ACC112 (cell line): Measurements from ENCODE around the gene TOM1L1.

Experiments
- H2AFZ ChIP-seq: fragments of 200-600 bp; sonication (generic); one replicate; pipeline ENCODE4 v1.6.0; 2017; ENCODE audit warnings: antibody characterized with exemption, low read length; ENCODE audit not compliant: unreplicated experiment
- H3K27ac ChIP-seq: fragments of 200-600 bp; sonication (generic); 2 replicates; pipeline ENCODE4 v1.5.1; 2014; ENCODE audit warnings: low read depth, mild to moderate bottlenecking, antibody characterized with exemption, low read length, moderate library complexity
- H3K27me3 ChIP-seq: fragments of 200-600 bp; sonication (generic); 2 replicates; pipeline ENCODE4 v1.6.1; 2014; ENCODE audit warnings: mild to moderate bottlenecking, antibody characterized with exemption, low read length, moderate library complexity, mixed read lengths; ENCODE audit not compliant: insufficient read depth
- H3K36me3 ChIP-seq: fragments of 200-600 bp; sonication (generic); 2 replicates; pipeline ENCODE4 v1.6.1; 2016; ENCODE audit warnings: mild to moderate bottlenecking, antibody characterized with exemption, low read length, moderate library complexity, mixed read lengths; ENCODE audit not compliant: insufficient read depth
- H3K4me1 ChIP-seq: fragments of 200-600 bp; sonication (generic); one replicate; pipeline ENCODE4 v1.6.1; 2016; ENCODE audit warnings: low read length, mixed read lengths; ENCODE audit not compliant: insufficient read depth, unreplicated experiment, control insufficient read depth
- H3K4me3 ChIP-seq: fragments of 200-600 bp; sonication (generic); 2 replicates; pipeline ENCODE4 v1.5.1; 2014; ENCODE audit warnings: mild to moderate bottlenecking, low read depth, low read length
- H3K79me2 ChIP-seq: fragments of 200-600 bp; sonication (generic); one replicate; pipeline ENCODE4 v1.6.0; 2016; ENCODE audit warnings: low read length; ENCODE audit not compliant: control insufficient read depth, unreplicated experiment, insufficient read depth

Gene TOM1L1

DNA sequence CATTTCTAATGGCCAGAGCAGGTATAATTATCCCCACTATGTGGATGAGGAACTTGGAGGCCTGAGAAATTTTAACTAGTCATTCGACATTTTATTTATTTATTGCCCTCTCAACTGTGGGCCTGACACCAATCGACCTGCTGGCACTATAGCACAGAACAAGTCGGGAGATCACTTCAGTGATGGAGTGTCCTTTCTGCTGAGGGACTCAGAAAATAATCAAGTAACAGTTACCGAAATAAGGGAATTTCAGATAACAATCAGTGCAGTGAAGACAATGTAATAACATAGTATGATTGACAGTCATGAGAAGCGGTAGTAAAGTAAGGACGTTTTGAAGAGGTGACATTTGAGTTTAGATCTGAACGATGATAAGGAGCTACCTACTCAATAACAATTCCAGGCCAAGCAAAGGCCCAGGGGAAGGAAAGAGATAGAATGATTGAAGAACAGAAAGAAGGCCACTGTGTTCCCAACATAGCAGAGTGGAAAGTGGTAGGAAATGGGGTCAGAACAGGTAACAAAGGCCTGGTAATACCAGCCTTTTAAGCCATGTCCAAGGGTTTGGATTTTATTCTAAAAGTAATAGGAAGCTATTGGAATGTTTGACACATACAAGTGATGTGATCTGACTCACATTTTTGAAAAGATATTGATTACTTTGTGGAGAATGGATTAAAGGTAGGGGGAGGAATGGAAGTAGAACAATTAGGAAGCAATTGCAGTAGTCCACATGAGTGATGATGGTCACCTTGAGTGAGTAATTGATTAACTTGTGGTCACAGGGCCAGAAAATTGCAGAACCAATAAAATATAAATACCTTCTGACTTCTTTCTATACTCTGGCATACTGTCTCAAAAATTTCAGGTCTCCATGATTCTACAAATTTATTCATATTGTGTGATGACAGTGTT is 69.3 kb downstream of the TOM1L1 start:
- no peaks in the 10 kb centered on the region for H3K27me3 ChIP-seq
- peaks cover 21% of the 10 kb centered on the region for H3K4me1 ChIP-seq
- H3K79me2 ChIP-seq: peaks cover 67% of the 10 kb centered on the region
- H3K4me3 ChIP-seq: peak overlapping the region; percentile 82
- peak overlapping the region; percentile 55 for H2AFZ ChIP-seq
- no peak overlapping the region for H3K27ac ChIP-seq
- peaks cover 5% of the 10 kb centered on the region for H3K36me3 ChIP-seq

DNA sequence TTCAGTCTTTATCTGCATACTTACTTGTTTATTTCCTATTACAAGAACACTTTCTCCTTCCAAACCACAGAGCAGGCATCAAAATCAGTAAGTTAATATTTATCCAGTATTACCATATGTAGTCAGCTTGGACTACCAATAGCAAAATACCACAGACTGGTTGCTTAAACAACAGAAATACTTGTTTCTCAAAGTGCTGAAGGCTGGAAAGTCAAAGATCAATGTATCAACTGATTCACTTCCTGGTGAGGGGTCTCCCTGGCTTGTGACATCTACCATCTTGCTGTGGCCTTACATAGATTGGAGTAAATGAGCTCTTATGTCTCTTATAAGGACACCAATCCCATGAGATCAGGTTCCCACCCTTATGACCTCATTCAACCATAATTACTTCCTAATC is 70.5 kb downstream of the TOM1L1 start:
- no peak overlapping the region for H2AFZ ChIP-seq
- H3K27ac ChIP-seq: no peak overlapping the region
- no peaks in the 10 kb centered on the region for H3K36me3 ChIP-seq
- peaks cover 21% of the 10 kb centered on the region for H3K4me1 ChIP-seq
- no peak overlapping the region for H3K4me3 ChIP-seq
- H3K79me2 ChIP-seq: peaks cover 57% of the 10 kb centered on the region
- H3K27me3 ChIP-seq: no peaks in the 10 kb centered on the region

DNA sequence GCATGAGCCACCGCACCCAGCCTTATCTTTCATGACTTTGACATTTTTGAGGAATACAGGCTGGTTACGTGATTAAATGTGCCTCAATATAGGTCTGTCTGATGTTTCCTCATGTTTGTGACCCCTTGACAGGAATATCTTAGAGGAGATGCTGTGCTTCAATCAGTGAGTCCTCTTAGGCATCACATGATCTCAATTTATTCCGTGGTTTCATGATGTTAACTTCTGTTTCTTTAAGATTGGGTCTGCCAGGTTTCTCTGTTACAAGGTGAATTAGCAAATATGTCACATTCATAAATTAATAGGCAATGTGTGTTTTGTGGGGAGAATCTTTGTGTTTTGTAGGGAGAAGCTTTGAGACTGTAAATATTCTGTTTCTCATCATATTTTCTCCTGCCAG is 71.2 kb downstream of the TOM1L1 start:
- H3K36me3 ChIP-seq: no peaks in the 10 kb centered on the region
- no peak overlapping the region for H3K4me3 ChIP-seq
- peaks cover 53% of the 10 kb centered on the region for H3K79me2 ChIP-seq
- no peak overlapping the region for H2AFZ ChIP-seq
- peaks cover 16% of the 10 kb centered on the region for H3K4me1 ChIP-seq
- H3K27ac ChIP-seq: no peak overlapping the region
- no peaks in the 10 kb centered on the region for H3K27me3 ChIP-seq

DNA sequence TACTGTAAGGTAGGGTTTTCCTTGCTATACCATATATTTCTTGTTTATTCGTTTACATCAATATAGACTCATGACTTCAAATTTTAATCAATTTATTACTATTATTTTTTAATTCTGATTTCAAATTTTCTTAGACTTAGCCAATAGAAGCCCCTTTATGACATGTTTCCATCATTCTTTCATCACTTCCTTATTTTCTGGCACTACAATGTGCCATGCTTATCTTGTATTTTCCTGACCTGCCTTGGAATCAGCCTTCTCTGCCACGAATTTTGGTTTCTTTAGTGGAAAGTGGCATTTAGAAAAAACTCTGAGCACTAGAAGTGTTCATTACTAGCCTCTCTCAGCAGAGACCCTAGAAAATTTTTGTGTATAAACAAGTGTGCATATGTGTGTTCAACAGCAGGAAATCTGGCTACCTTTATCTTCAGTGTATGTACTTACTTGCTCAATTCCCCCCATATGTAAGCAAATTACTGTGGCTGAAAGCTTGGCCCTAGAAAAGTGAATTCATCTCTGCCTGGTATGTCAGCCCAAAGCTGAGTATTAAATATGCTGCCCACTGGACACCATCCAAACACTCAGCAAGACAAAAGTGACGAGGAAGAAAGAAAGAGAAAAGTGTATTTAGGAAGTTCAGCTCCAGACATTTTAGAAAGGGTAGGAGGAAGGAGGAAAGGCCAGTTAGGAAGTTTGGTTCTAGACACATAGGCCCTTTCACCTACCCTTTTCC is 71.9 kb downstream of the TOM1L1 start:
- no peak overlapping the region for H3K4me3 ChIP-seq
- no peak overlapping the region for H2AFZ ChIP-seq
- H3K79me2 ChIP-seq: peaks cover 49% of the 10 kb centered on the region
- no peak overlapping the region for H3K27ac ChIP-seq
- no peaks in the 10 kb centered on the region for H3K27me3 ChIP-seq
- peaks cover 12% of the 10 kb centered on the region for H3K4me1 ChIP-seq
- no peaks in the 10 kb centered on the region for H3K36me3 ChIP-seq

DNA sequence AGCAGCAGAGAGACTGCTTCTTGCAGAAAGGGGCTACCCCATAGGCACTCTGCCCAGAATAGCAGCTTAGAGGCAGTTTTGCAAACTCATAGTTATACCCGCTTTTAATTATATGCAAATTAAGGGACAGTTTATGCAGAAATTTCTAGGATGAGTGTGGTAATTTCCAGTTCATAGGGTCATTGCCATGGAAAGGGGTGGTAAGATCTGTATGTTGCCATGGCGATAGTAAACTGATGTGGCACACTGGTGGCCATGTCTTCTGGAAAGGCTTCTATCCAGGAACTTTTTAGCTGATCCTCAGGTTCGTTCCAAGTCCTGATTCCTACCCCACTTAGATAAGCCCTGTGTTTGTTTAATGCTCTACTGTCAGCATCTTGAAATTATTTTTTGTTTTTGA is 74.1 kb downstream of the TOM1L1 start:
- no peak overlapping the region for H2AFZ ChIP-seq
- H3K4me1 ChIP-seq: peaks cover 13% of the 10 kb centered on the region
- no peak overlapping the region for H3K4me3 ChIP-seq
- no peak overlapping the region for H3K27ac ChIP-seq
- H3K27me3 ChIP-seq: no peaks in the 10 kb centered on the region
- H3K36me3 ChIP-seq: 0 out of 2 replicates have a peak, but pooled peaks cover 7% of the 10 kb centered on the region
- peaks cover 38% of the 10 kb centered on the region for H3K79me2 ChIP-seq

DNA sequence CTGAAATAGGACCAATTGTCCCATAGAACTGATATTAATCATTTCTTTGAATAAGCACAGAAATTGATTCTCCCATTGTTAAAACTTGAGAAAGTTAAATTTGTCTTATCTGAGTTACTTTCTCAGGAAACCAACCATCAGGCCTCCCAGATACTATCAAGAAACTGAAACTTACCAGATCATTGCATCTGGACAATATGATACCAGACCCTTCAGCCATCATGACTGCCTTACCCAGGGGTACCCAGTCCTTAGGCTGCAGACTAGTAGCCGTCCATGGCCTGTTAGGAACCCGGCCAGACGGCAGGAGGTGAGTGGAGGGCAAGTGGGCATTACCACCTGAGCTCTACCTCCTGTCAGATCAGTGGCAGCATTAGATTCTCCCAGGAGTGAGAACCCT is 75.7 kb downstream of the TOM1L1 start:
- H3K79me2 ChIP-seq: peaks cover 31% of the 10 kb centered on the region
- no peak overlapping the region for H2AFZ ChIP-seq
- no peak overlapping the region for H3K27ac ChIP-seq
- no peaks in the 10 kb centered on the region for H3K27me3 ChIP-seq
- peaks cover 6% of the 10 kb centered on the region for H3K4me1 ChIP-seq
- no peak overlapping the region for H3K4me3 ChIP-seq
- H3K36me3 ChIP-seq: peaks cover 16% of the 10 kb centered on the region

DNA sequence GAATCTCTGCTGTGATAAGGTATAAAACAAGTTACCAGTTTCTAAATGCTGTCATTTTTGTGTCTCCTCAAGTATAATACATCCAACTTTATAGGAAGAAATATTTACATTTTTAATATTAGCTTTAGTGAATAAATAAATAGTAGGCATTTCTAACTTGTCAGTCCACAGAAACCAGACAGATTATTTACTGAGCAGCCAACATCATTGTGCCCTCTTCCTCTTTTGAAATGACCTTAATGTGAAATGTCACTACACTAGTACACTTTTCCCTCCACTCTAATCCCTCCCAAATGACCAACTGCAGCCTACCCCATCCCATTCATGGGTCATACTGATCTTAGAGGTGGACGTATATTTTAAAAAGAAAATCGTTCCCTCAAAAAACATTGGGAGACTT is 77.1 kb downstream of the TOM1L1 start:
- Histone ChIP-seq H3K79me2 (peaks cover 20% of the 10 kb centered on the region), H3K36me3 (peaks cover 18% of the 10 kb centered on the region), H2AFZ (no peak overlapping the region), H3K4me3 (no peak overlapping the region), H3K27me3 (no peaks in the 10 kb centered on the region), H3K4me1 (peaks cover 19% of the 10 kb centered on the region), H3K27ac (no peak overlapping the region)

DNA sequence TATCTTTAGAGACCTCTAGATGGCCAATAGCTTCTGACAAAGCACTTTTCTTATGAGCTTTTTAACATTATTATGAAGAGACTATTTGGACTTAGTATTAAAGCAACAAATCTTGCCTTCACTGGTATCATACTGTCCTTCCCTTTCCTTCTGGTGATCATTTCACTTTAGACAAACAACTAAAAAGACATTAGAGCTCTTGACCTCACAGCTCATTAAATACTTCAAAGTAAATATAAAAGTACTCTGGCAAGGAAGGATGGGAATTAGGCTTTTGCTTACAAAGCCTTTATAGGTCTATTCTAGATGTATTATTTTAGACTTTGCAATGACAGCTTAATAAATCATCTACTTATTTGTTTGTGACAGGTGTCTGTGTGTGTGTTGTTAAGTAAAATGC is 79.0 kb downstream of the TOM1L1 start:
- Histone ChIP-seq H2AFZ (no peak overlapping the region), H3K27me3 (no peaks in the 10 kb centered on the region), H3K27ac (no peak overlapping the region), H3K4me3 (no peak overlapping the region), H3K79me2 (peaks cover 16% of the 10 kb centered on the region), H3K4me1 (peaks cover 31% of the 10 kb centered on the region), H3K36me3 (peaks cover 18% of the 10 kb centered on the region)

DNA sequence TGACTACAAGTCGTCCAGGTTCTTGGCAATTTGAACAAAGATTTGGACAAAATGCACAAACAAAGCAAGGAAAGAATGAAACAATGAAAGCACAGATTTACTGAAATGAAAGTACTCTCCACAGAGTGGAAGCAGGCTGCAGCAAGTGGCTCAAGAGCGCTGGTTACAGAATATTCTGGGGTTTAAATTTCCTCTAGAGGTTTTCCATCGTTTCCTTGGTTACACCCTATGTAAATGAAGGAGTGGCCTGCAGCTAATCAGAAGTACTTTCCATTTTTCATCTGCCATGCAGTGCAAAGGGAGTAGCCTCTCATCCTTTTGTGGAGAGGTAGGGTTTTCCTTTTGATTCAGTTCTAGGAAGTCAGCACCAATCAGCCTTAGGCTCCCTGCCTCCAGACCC is 79.7 kb downstream of the TOM1L1 start:
- Histone ChIP-seq H3K36me3 (peaks cover 18% of the 10 kb centered on the region), H2AFZ (no peak overlapping the region), H3K4me3 (no peak overlapping the region), H3K27ac (no peak overlapping the region), H3K4me1 (peaks cover 36% of the 10 kb centered on the region), H3K27me3 (no peaks in the 10 kb centered on the region), H3K79me2 (peaks cover 22% of the 10 kb centered on the region)

DNA sequence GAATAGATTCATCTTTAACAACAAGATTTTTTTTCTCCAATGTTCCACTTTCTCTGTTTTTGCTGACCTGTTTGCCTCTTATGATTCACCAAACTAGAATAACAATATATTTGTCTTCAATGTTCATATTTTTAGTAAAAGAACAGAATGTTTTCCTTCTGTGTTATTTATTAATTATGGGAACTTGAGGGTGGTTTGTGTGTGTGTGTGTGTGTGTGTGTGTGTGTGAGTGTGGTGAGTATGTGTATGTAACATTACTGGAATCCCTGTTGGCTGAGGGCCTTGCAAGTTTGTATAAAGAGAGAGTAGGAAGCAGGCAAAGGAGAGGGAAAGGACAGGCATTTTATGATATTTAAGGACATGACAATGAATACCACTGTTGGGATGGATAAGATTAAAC is 81.7 kb downstream of the TOM1L1 start:
- H3K4me1 ChIP-seq: peaks cover 43% of the 10 kb centered on the region
- H3K27ac ChIP-seq: peak overlapping the region; percentile 84
- H3K36me3 ChIP-seq: peaks cover 18% of the 10 kb centered on the region
- H2AFZ ChIP-seq: no peak overlapping the region
- H3K27me3 ChIP-seq: no peaks in the 10 kb centered on the region
- H3K4me3 ChIP-seq: peak overlapping the region; percentile 24
- peaks cover 16% of the 10 kb centered on the region for H3K79me2 ChIP-seq
